A549 (cell line): Measurements from ENCODE around the gene S1PR4. TPM values are rescaled to one million over a fixed set of nuclear protein-coding genes. Genes with fewer than 3 reads are reported as not detected.
A peak's percentile ranks its signal among the peaks of the same experiment; 100 is the strongest.

Experiments used
- ATAC-seq, 2 experiments: fragments of 200-7000 bp in 1 of 2; fragments of >200 bp in 1 of 2; cut with Nextera tagmentation in 1 of 2; cut with Tn5 transposase in 1 of 2; 3 replicates each; pipeline versions ENCODE4 v1.8.0 to v1.9.1; 2018 to 2020; ENCODE audit warnings: mild to moderate bottlenecking in 1 of 2, moderate library complexity in 1 of 2
- CTCF ChIA-PET: fragments of 300-600 bp; sonication (Branson Sonifier 250); formaldehyde crosslinking; extraction: SDS; loops from one replicate; lab custom pipeline; 2021; ENCODE audit warnings: antibody characterized with exemption, inconsistent platforms; lab: Yijun Ruan, JAX
- POLR2A ChIA-PET: fragments of 350-600 bp; formaldehyde crosslinking; extraction: SDS; loops from one replicate; lab custom pipeline; 2021; ENCODE audit warnings: antibody characterized with exemption, inconsistent platforms; lab: Yijun Ruan, JAX
- DNase-seq, 2 experiments: peaks; one replicate each; pipeline versions ENCODE4 v3.0.0 to v3.0.0-alpha.2; 2011 to 2016; ENCODE audit warnings: low read depth in 1 of 2, low spot score in 1 of 2
- FAIRE-seq: peaks from 2 replicates; lab custom pipeline; 2011; peaks lifted over from hg19 to GRCh38; lab: Jason Lieb, UNC
- H3K27ac ChIP-seq, 2 experiments: fragments of >200 bp; sonication (Bioruptor Twin); formaldehyde crosslinking; 3 replicates each; pipeline ENCODE4 v1.5.1; 2016 to 2017
- H3K4me1 ChIP-seq: fragments of >200 bp; sonication (Bioruptor Twin); formaldehyde crosslinking; 3 replicates; pipeline ENCODE4 v1.6.1; 2016
- H3K4me2 ChIP-seq: fragments of >200 bp; sonication (Bioruptor Twin); formaldehyde crosslinking; 3 replicates; pipeline ENCODE4 v1.6.1; 2016
- H3K4me3 ChIP-seq: fragments of >200 bp; sonication (Bioruptor Twin); formaldehyde crosslinking; 3 replicates; pipeline ENCODE4 v1.5.1; 2016
- H3K9me3 ChIP-seq: fragments of >200 bp; sonication (Bioruptor Twin); formaldehyde crosslinking; 3 replicates; pipeline ENCODE4 v1.6.1; 2016
- BHLHE40 ChIP-seq: IDR thresholded peaks from 2 replicates; pipeline ENCODE4 v1.6.1; 2012; ENCODE audit warnings: low read depth, low read length, inconsistent platforms
- CBX2 ChIP-seq: fragments of 200-600 bp; sonication (generic); IDR thresholded peaks from 2 replicates; pipeline ENCODE4 v1.6.1; 2016; ENCODE audit warnings: low read depth, mild to moderate bottlenecking, borderline replicate concordance
- FOXS1 ChIP-seq: fragments of 250-450 bp; sonication (Bioruptor Pico); IDR thresholded peaks from 2 replicates; pipeline ENCODE4 v1.5.0; 2020; ENCODE audit warnings: mild to moderate bottlenecking, moderate library complexity
- HDAC2 ChIP-seq: fragments of 200-600 bp; sonication (generic); IDR thresholded peaks from 2 replicates; pipeline ENCODE4 v1.6.1; 2016
- JUNB ChIP-seq: fragments of >200 bp; sonication (Bioruptor Twin); formaldehyde crosslinking; IDR thresholded peaks from 2 replicates; pipeline ENCODE4 v1.6.1; 2016
- KDM1A ChIP-seq: fragments of 200-600 bp; sonication (generic); IDR thresholded peaks from 2 replicates; pipeline ENCODE4 v1.6.1; 2016; ENCODE audit warnings: low read depth, mild to moderate bottlenecking
- MAFK ChIP-seq: fragments of 450-650 bp; IDR thresholded peaks from 2 replicates; pipeline ENCODE4 v1.6.1; 2014; ENCODE audit not compliant: partially characterized antibody
- NFE2L2 ChIP-seq: fragments of 150-350 bp; conservative IDR thresholded peaks from 2 replicates; pipeline ENCODE4 v1.6.1; 2014; ENCODE audit warnings: low read length
- NR3C1 ChIP-seq: fragments of >200 bp; sonication (Bioruptor Twin); formaldehyde crosslinking; IDR thresholded peaks from 3 replicates; pipeline ENCODE4 v1.6.1; 2017
- POLR2A ChIP-seq: IDR thresholded peaks from 2 replicates; pipeline ENCODE4 v1.6.1; 2012; ENCODE audit warnings: mild to moderate bottlenecking, low read length
- POLR2AphosphoS2 ChIP-seq: conservative IDR thresholded peaks from 2 replicates; pipeline ENCODE4 v1.6.1; 2012; ENCODE audit warnings: low read length, improper control_type of control experiment, inconsistent platforms
- RAD21 ChIP-seq, 2 experiments: fragments of >200 bp in 1 of 2; sonication (Bioruptor Twin) in 1 of 2; formaldehyde crosslinking in 1 of 2; IDR thresholded peaks in 1 of 2; conservative IDR thresholded peaks in 1 of 2; 2 replicates in 1 of 2; 3 replicates in 1 of 2; pipeline ENCODE4 v1.6.1; 2012 to 2018; ENCODE audit warnings: inconsistent platforms in 1 of 2
- RARB ChIP-seq: fragments of 250-450 bp; sonication (Bioruptor Pico); IDR thresholded peaks from 2 replicates; pipeline ENCODE4 v1.8.0; 2021; ENCODE audit warnings: mild to moderate bottlenecking, moderate library complexity
- RCOR1 ChIP-seq: fragments of 150-350 bp; IDR thresholded peaks from 2 replicates; pipeline ENCODE4 v1.6.1; 2014; ENCODE audit warnings: antibody characterized with exemption, low read length, low read depth
- SREBF2 ChIP-seq: fragments of 450-650 bp; IDR thresholded peaks from 2 replicates; pipeline ENCODE4 v1.6.1; 2014; ENCODE audit warnings: mild to moderate bottlenecking, moderate library complexity
- TFCP2L1 ChIP-seq: fragments of 250-450 bp; sonication (Bioruptor Pico); IDR thresholded peaks from 2 replicates; pipeline ENCODE4 v1.5.0; 2021; ENCODE audit warnings: mild to moderate bottlenecking
- ZFP36 ChIP-seq: fragments of 450-650 bp; IDR thresholded peaks from 2 replicates; pipeline ENCODE4 v1.6.1; 2014; ENCODE audit warnings: borderline replicate concordance; ENCODE audit not compliant: partially characterized antibody
- WGBS: methylation state at CpG from one replicate; pipeline ENCODE4 v1.1.6; 2017; ENCODE audit errors: missing lambda C conversion rate; 5-methylcytosine and 5-hydroxymethylcytosine counted together
- polyA plus RNA-seq, 4 experiments: library from polyadenylated mRNA; depleted of rRNA in 3 of 4; stranded (reverse); fragments of >200 nt; fragmentation: RNase III in 1 of 4; extraction: RNeasy Plus Mini Kit Qiagen cat#74134 plus additional on column Dnase treatment in 1 of 4; gene quantifications; 2 replicates in 3 of 4; 3 replicates in 1 of 4; pipeline ENCODE4 v1.2.3, GENCODE V29; 2011 to 2017
- TF ChIP-seq, protein P1 (sequence below): IDR thresholded peaks from 2 replicates; pipeline ENCODE4 v1.6.1; 2012
- TF ChIP-seq, protein P2 (sequence below): fragments of 150-350 bp; IDR thresholded peaks from 2 replicates; pipeline ENCODE4 v1.6.1; 2014; ENCODE audit warnings: low read depth, mild to moderate bottlenecking, low read length
- TF ChIP-seq, protein P3 (sequence below): fragments of >200 bp; sonication (Bioruptor Twin); formaldehyde crosslinking; IDR thresholded peaks from 3 replicates; pipeline ENCODE4 v1.5.1; 2016
- TF ChIP-seq, protein P4 (sequence below): fragments of 250-450 bp; sonication (Bioruptor Pico); IDR thresholded peaks from 2 replicates; pipeline ENCODE4 v1.5.0; 2020; ENCODE audit warnings: low read depth, mild to moderate bottlenecking, moderate library complexity

Gene S1PR4
- polyA plus RNA-seq, 2 of the 4 experiments (the other 2 are of a cell fraction) = 0.09 to 0.17 TPM

DNA sequence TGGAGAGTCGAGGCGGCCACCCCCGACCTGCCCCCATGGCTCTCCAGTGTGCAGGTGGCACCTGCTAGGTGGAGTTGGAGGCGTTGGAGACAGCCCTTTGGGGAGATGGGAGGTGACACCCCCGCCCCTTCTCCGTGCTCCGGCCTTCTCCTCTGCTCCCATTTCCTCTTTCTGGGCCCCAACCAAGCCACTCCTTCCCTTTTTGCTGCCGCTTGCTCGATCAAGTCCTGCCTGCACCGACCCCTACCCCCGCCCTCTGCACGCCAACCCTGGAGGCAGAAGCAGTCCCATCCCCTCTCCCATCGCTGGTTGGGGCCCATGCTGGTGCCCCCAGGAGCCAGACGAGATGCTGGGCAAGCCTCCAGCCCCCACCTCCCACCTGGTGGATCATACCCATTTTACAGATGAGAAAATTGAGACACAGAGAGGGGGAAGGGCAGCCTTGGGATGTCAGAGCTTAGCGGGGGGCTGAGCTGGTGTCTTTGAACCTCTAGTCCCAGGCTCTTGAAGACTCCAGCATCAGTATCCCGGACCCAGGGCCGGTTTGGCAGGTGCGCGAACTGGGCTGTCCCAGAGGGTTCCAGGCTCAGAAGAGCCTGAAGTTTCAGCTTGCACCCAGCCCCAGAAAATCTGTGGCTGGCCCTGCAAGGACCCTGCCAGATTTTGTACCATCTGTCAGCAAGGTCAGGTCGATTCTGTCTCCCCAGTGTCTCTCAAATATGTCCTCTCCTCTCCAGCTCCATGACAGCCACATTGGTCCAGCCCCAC is 32.5 kb upstream of the S1PR4 start (continued):
- TF ChIP-seq, protein P1, sequence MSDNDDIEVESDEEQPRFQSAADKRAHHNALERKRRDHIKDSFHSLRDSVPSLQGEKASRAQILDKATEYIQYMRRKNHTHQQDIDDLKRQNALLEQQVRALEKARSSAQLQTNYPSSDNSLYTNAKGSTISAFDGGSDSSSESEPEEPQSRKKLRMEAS = no peak
- TF ChIP-seq, protein P2, sequence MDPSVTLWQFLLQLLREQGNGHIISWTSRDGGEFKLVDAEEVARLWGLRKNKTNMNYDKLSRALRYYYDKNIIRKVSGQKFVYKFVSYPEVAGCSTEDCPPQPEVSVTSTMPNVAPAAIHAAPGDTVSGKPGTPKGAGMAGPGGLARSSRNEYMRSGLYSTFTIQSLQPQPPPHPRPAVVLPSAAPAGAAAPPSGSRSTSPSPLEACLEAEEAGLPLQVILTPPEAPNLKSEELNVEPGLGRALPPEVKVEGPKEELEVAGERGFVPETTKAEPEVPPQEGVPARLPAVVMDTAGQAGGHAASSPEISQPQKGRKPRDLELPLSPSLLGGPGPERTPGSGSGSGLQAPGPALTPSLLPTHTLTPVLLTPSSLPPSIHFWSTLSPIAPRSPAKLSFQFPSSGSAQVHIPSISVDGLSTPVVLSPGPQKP = no peak
- TF ChIP-seq POLR2A = no peak
- no peak for TF ChIP-seq POLR2AphosphoS2
- no peak for TF ChIP-seq FOXS1 (CRISPR knock-in tag)
- TF ChIP-seq SREBF2 = no peak
- TF ChIP-seq JUNB = no peak
- no peak for TF ChIP-seq RCOR1

DNA sequence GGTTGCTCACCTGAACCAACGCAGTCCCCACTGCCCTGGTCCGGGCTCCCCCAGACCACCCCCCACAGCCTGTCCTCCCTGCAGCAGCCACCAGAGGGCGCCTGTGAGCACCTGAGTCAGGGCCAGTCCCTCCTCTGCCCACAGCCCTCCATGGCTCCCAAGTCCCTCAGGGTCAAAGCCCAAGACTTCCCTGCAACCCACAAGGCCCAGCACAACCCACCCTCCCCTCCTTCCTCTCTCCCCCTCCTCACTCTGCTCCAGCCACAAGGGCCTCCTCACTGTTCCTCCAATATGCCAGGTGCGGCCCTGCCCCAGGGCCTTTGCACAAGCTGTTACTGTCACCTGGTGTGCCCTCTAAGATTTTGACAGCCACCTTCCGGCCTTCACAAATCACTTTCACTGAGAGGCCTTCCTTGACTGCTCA is 31.9 kb upstream of the S1PR4 start:
- DNase-seq (no peak), ATAC-seq (peak in 1 of 2 experiments; percentile 67; a peak in 3 of 6 replicates), FAIRE-seq (no peak)
- Histone ChIP-seq H3K4me1 (peaks cover 13% of the 10 kb centered on the region), H3K27ac (no peak overlapping the region), H3K9me3 (no peaks in the 10 kb centered on the region), H3K4me3 (no peak overlapping the region), H3K4me2 (no peak overlapping the region)
- POLR2A ChIA-PET = no interaction called here
- CTCF ChIA-PET = interaction anchor here (0.7 to 8.8 kb wide), 10 partner anchors 8 to 72 kb away, joined by 3 to 96 read pairs (median 3); partner anchors contain the start of gene GNA15
- TF ChIP-seq HDAC2 (0 out of 2 replicates have a peak, but pooled peaks have one; percentile 34), RAD21 (conservative IDR thresholded peaks at IDR 0.05 in 1 of 2, IDR thresholded peaks at IDR 0.05 in 1 of 2) (no peak; a peak in 1 of 5 replicates), KDM1A (no peak), TFCP2L1 (no peak), RARB (CRISPR knock-in tag) (no peak), POLR2AphosphoS2 (no peak), ZFP36 (peak; percentile 83), CBX2 (no peak), BHLHE40 (no peak)
- TF ChIP-seq, protein P3, sequence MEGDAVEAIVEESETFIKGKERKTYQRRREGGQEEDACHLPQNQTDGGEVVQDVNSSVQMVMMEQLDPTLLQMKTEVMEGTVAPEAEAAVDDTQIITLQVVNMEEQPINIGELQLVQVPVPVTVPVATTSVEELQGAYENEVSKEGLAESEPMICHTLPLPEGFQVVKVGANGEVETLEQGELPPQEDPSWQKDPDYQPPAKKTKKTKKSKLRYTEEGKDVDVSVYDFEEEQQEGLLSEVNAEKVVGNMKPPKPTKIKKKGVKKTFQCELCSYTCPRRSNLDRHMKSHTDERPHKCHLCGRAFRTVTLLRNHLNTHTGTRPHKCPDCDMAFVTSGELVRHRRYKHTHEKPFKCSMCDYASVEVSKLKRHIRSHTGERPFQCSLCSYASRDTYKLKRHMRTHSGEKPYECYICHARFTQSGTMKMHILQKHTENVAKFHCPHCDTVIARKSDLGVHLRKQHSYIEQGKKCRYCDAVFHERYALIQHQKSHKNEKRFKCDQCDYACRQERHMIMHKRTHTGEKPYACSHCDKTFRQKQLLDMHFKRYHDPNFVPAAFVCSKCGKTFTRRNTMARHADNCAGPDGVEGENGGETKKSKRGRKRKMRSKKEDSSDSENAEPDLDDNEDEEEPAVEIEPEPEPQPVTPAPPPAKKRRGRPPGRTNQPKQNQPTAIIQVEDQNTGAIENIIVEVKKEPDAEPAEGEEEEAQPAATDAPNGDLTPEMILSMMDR = peak; percentile 55
- TF ChIP-seq, protein P4, sequence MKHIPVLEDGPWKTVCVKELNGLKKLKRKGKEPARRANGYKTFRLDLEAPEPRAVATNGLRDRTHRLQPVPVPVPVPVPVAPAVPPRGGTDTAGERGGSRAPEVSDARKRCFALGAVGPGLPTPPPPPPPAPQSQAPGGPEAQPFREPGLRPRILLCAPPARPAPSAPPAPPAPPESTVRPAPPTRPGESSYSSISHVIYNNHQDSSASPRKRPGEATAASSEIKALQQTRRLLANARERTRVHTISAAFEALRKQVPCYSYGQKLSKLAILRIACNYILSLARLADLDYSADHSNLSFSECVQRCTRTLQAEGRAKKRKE (CRISPR knock-in tag) = no peak
- WGBS = 77% methylated on average over 2 of the region's 5 CpGs

DNA sequence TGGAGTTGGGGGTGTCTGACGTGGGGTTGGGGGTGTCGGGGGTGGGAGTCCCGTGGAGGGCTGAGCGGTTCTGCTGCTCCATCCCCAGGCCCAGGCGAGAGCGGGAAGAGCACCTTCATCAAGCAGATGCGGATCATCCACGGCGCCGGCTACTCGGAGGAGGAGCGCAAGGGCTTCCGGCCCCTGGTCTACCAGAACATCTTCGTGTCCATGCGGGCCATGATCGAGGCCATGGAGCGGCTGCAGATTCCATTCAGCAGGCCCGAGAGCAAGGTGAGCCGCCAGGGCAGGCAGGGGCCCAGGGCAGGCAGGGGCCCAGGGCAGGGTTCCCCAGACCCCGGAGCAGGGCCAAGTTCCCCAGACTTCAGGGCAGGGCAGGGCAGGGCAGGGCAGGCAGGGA is 30.1 kb upstream of the S1PR4 start:
- ChIA-PET POLR2A (no interaction called here), CTCF (interaction anchor here (3.4 to 8.8 kb wide), 2 partner anchors 13 to 19 kb away, joined by 28 to 96 read pairs; no protein-coding TSS in a partner anchor)
- DNase-seq (no peak), ATAC-seq (no peak), FAIRE-seq (no peak)
- Histone ChIP-seq H3K4me1 (no peaks in the 10 kb centered on the region), H3K4me3 (no peak overlapping the region), H3K27ac (no peak overlapping the region), H3K9me3 (no peaks in the 10 kb centered on the region), H3K4me2 (no peak overlapping the region)
- WGBS = 89% methylated on average over 15 of the region's 20 CpGs
- no peak for TF ChIP-seq NFE2L2
- no peak for TF ChIP-seq MAFK
- no peak for TF ChIP-seq NR3C1
- no peak for TF ChIP-seq KDM1A
- TF ChIP-seq, protein P2 = no peak
- TF ChIP-seq POLR2AphosphoS2 = no peak
- TF ChIP-seq, protein P4 (CRISPR knock-in tag) = no peak
- TF ChIP-seq, protein P1 = no peak
- no peak for TF ChIP-seq RARB (CRISPR knock-in tag)
